A549 (cell line): Measurements from ENCODE around the gene PSMB8. TPM values are rescaled to one million over a fixed set of nuclear protein-coding genes. Genes with fewer than 3 reads are reported as not detected.
A peak's percentile ranks its signal among the peaks of the same experiment; 100 is the strongest.

ENCODE experiments used
- ATAC-seq, 2 experiments: fragments of 200-7000 bp in 1 of 2; fragments of >200 bp in 1 of 2; cut with Nextera tagmentation in 1 of 2; cut with Tn5 transposase in 1 of 2; 3 replicates each; pipeline versions ENCODE4 v1.8.0 to v1.9.1; 2018 to 2020; ENCODE audit warnings: mild to moderate bottlenecking in 1 of 2, moderate library complexity in 1 of 2
- CTCF ChIA-PET: fragments of 300-600 bp; sonication (Branson Sonifier 250); formaldehyde crosslinking; extraction: SDS; loops from one replicate; lab custom pipeline; 2021; ENCODE audit warnings: antibody characterized with exemption, inconsistent platforms; lab: Yijun Ruan, JAX
- POLR2A ChIA-PET: fragments of 350-600 bp; formaldehyde crosslinking; extraction: SDS; loops from one replicate; lab custom pipeline; 2021; ENCODE audit warnings: antibody characterized with exemption, inconsistent platforms; lab: Yijun Ruan, JAX
- DNase-seq, 2 experiments: peaks; one replicate each; pipeline versions ENCODE4 v3.0.0 to v3.0.0-alpha.2; 2011 to 2016; ENCODE audit warnings: low read depth in 1 of 2, low spot score in 1 of 2
- FAIRE-seq: peaks from 2 replicates; lab custom pipeline; 2011; peaks lifted over from hg19 to GRCh38; lab: Jason Lieb, UNC
- H3K27ac ChIP-seq, 2 experiments: fragments of >200 bp; sonication (Bioruptor Twin); formaldehyde crosslinking; 3 replicates each; pipeline ENCODE4 v1.5.1; 2016 to 2017
- H3K4me1 ChIP-seq: fragments of >200 bp; sonication (Bioruptor Twin); formaldehyde crosslinking; 3 replicates; pipeline ENCODE4 v1.6.1; 2016
- H3K4me2 ChIP-seq: fragments of >200 bp; sonication (Bioruptor Twin); formaldehyde crosslinking; 3 replicates; pipeline ENCODE4 v1.6.1; 2016
- H3K4me3 ChIP-seq: fragments of >200 bp; sonication (Bioruptor Twin); formaldehyde crosslinking; 3 replicates; pipeline ENCODE4 v1.5.1; 2016
- H3K9me3 ChIP-seq: fragments of >200 bp; sonication (Bioruptor Twin); formaldehyde crosslinking; 3 replicates; pipeline ENCODE4 v1.6.1; 2016
- BHLHE40 ChIP-seq: IDR thresholded peaks from 2 replicates; pipeline ENCODE4 v1.6.1; 2012; ENCODE audit warnings: low read depth, low read length, inconsistent platforms
- CBX8 ChIP-seq: fragments of 200-600 bp; sonication (generic); IDR thresholded peaks from 2 replicates; pipeline ENCODE4 v1.6.1; 2016
- CHD4 ChIP-seq: fragments of 200-600 bp; sonication (generic); IDR thresholded peaks from 2 replicates; pipeline ENCODE4 v1.6.1; 2016; ENCODE audit warnings: antibody characterized with exemption, mild to moderate bottlenecking, borderline replicate concordance
- ELK1 ChIP-seq: fragments of 150-350 bp; IDR thresholded peaks from 2 replicates; pipeline ENCODE4 v1.6.1; 2014; ENCODE audit warnings: low read depth, mild to moderate bottlenecking, low read length
- FOXS1 ChIP-seq: fragments of 250-450 bp; sonication (Bioruptor Pico); IDR thresholded peaks from 2 replicates; pipeline ENCODE4 v1.5.0; 2020; ENCODE audit warnings: mild to moderate bottlenecking, moderate library complexity
- HOXA7 ChIP-seq: fragments of 250-450 bp; sonication (Bioruptor Pico); IDR thresholded peaks from 2 replicates; pipeline ENCODE4 v1.5.0; 2020; ENCODE audit warnings: mild to moderate bottlenecking, moderate library complexity
- KDM1A ChIP-seq: fragments of 200-600 bp; sonication (generic); IDR thresholded peaks from 2 replicates; pipeline ENCODE4 v1.6.1; 2016; ENCODE audit warnings: low read depth, mild to moderate bottlenecking
- MAX ChIP-seq: IDR thresholded peaks from 2 replicates; pipeline ENCODE4 v1.6.1; 2012
- MYC ChIP-seq: IDR thresholded peaks from 2 replicates; pipeline ENCODE4 v1.6.1; 2012; ENCODE audit warnings: mild to moderate bottlenecking, inconsistent platforms, low read length, improper control_type of control experiment, borderline replicate concordance
- NFE2L2 ChIP-seq: fragments of 150-350 bp; conservative IDR thresholded peaks from 2 replicates; pipeline ENCODE4 v1.6.1; 2014; ENCODE audit warnings: low read length
- POLR2A ChIP-seq: IDR thresholded peaks from 2 replicates; pipeline ENCODE4 v1.6.1; 2012; ENCODE audit warnings: mild to moderate bottlenecking, low read length
- POLR2AphosphoS2 ChIP-seq: conservative IDR thresholded peaks from 2 replicates; pipeline ENCODE4 v1.6.1; 2012; ENCODE audit warnings: low read length, improper control_type of control experiment, inconsistent platforms
- RAD21 ChIP-seq, 2 experiments: fragments of >200 bp in 1 of 2; sonication (Bioruptor Twin) in 1 of 2; formaldehyde crosslinking in 1 of 2; IDR thresholded peaks in 1 of 2; conservative IDR thresholded peaks in 1 of 2; 2 replicates in 1 of 2; 3 replicates in 1 of 2; pipeline ENCODE4 v1.6.1; 2012 to 2018; ENCODE audit warnings: inconsistent platforms in 1 of 2
- RARB ChIP-seq: fragments of 250-450 bp; sonication (Bioruptor Pico); IDR thresholded peaks from 2 replicates; pipeline ENCODE4 v1.8.0; 2021; ENCODE audit warnings: mild to moderate bottlenecking, moderate library complexity
- RFX5 ChIP-seq: fragments of 450-650 bp; IDR thresholded peaks from 2 replicates; pipeline ENCODE4 v1.7.1; 2014; ENCODE audit warnings: antibody characterized with exemption, mild to moderate bottlenecking, moderate library complexity
- RNF2 ChIP-seq: fragments of 200-600 bp; sonication (generic); IDR thresholded peaks from 2 replicates; pipeline ENCODE4 v1.6.1; 2016; ENCODE audit warnings: low read depth, mild to moderate bottlenecking, antibody characterized with exemption, moderate library complexity, borderline replicate concordance
- SMC3 ChIP-seq: fragments of >200 bp; sonication (Bioruptor Twin); formaldehyde crosslinking; IDR thresholded peaks from 3 replicates; pipeline ENCODE4 v1.6.1; 2018; ENCODE audit warnings: inconsistent platforms
- WGBS: methylation state at CpG from one replicate; pipeline ENCODE4 v1.1.6; 2017; ENCODE audit errors: missing lambda C conversion rate; 5-methylcytosine and 5-hydroxymethylcytosine counted together
- polyA plus RNA-seq, 4 experiments: library from polyadenylated mRNA; depleted of rRNA in 3 of 4; stranded (reverse); fragments of >200 nt; fragmentation: RNase III in 1 of 4; extraction: RNeasy Plus Mini Kit Qiagen cat#74134 plus additional on column Dnase treatment in 1 of 4; gene quantifications; 2 replicates in 3 of 4; 3 replicates in 1 of 4; pipeline ENCODE4 v1.2.3, GENCODE V29; 2011 to 2017
- TF ChIP-seq, protein P1 (sequence below): fragments of >200 bp; sonication (Bioruptor Twin); formaldehyde crosslinking; IDR thresholded peaks from 3 replicates; pipeline ENCODE4 v1.5.1; 2016
- TF ChIP-seq, protein P2 (sequence below): IDR thresholded peaks from 2 replicates; pipeline ENCODE4 v1.6.1; 2012
- TF ChIP-seq, protein P3 (sequence below): fragments of 200-600 bp; sonication (generic); IDR thresholded peaks from 2 replicates; pipeline ENCODE4 v1.6.1; 2016; ENCODE audit warnings: antibody characterized with exemption, mild to moderate bottlenecking, moderate library complexity

PSMB8 gene
- polyA plus RNA-seq, 2 of the 4 experiments (the other 2 are of a cell fraction) = 14.6 to 20.2 TPM

DNA sequence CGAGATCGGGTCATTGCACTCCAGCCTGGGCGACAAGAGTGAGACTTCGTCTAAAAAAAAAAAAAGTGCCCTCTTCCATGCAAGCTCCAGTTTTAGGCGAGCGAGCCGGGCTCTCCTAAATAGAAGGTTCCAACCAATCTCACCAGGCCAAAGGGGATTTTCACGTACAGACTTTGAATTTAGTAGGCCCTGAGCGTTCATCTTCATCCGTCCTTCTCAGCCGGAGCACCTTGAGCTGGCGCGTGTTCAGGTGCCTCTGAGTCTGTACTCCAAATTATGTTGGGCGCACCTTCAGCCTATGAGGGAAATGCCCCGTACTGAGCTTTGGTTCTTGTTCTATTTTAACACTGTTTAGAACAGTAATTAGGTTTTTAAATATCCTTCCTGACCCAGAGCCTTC, 4.5 kb downstream of the PSMB8 start:
- H3K27ac ChIP-seq = no peak overlapping the region

DNA sequence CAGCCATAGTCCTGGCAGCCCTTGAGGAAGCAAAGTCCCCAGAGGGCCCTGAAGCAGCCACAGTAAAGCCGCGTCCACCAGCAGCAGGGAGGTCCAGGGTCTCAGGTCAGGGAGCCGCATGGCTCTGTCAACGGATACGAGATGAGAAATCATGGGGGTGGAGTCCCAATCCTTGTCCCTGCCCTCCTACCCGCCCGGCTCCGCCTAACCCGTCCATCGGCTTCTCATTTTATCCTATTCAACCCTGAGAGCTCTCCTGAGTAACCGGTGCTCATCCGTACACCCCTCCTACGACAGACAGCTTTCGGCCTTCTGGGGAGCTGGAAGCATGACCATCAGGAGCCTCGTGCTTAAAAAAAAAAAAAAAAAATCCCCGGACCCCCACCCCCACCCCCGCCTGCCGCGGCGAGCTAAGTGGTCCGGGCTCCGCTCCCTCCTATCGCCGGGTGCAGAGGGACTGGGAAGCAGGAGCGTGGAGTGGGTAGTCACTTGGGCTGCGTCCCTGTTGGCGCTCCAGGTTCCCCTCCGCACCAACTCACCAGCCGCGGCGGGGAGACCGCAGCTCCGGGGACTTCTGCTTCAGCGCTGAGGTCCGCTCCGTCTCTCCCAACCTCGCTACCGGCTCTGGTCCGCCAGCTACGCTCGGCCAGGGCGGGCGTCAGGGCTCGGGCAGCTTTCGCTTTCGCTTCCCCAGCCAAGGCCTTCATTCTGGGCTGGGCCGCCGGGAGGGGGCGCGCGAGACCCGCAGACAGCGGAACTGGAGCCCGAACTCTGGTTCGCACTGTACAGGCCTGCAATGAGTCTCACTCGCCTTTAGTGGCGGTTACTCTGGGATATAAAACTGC, 5.5 kb downstream of the PSMB8 start, which contains the start of gene TAP2:
Gene TAP2, minus strand, starts transcription at position 626 of the 845 bp plus-strand sequence. Its CDS starts 506 bp downstream, at position 120.
- DNase-seq (peak; percentile 88 to 90), ATAC-seq (peak; percentile 94 to 98), FAIRE-seq (no peak)
- ChIA-PET POLR2A (interaction anchor here (0.7 to 2.2 kb wide), 8 partner anchors 11 to 134 kb away, joined by 3 to 30 read pairs (median 11); partner anchors contain the start of genes BRD2, PSMB9 and TAP1), CTCF (interaction anchor here (0.6 to 10.9 kb wide), 44 partner anchors 9 to 432 kb away, joined by 3 to 253 read pairs (median 4); partner anchors contain the start of genes BRD2, BTNL2, HLA-DMA and PSMB9)
- Histone ChIP-seq H3K27ac (peak within 1 kb of the TSS; percentile 83 to 90), H3K9me3 (no peaks in the 10 kb centered on the region), H3K4me2 (peak within 1 kb of the TSS; percentile 98), H3K4me1 (peaks cover 8% of the 10 kb centered on the region; the same call in 1 of the 3 replicates), H3K4me3 (peak within 1 kb of the TSS; percentile 74)
- WGBS = 2% methylated on average over 34 of the region's 57 CpGs
- peak; percentile 29 for TF ChIP-seq POLR2A
- TF ChIP-seq, protein P1, sequence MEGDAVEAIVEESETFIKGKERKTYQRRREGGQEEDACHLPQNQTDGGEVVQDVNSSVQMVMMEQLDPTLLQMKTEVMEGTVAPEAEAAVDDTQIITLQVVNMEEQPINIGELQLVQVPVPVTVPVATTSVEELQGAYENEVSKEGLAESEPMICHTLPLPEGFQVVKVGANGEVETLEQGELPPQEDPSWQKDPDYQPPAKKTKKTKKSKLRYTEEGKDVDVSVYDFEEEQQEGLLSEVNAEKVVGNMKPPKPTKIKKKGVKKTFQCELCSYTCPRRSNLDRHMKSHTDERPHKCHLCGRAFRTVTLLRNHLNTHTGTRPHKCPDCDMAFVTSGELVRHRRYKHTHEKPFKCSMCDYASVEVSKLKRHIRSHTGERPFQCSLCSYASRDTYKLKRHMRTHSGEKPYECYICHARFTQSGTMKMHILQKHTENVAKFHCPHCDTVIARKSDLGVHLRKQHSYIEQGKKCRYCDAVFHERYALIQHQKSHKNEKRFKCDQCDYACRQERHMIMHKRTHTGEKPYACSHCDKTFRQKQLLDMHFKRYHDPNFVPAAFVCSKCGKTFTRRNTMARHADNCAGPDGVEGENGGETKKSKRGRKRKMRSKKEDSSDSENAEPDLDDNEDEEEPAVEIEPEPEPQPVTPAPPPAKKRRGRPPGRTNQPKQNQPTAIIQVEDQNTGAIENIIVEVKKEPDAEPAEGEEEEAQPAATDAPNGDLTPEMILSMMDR = peak; percentile 81
- TF ChIP-seq BHLHE40 = no peak
- no peak for TF ChIP-seq ELK1
- TF ChIP-seq SMC3 = peak; percentile 88
- peak; percentile 90 for TF ChIP-seq RFX5
- peak; percentile 90 to 91 for TF ChIP-seq RAD21 (conservative IDR thresholded peaks at IDR 0.05 in 1 of 2, IDR thresholded peaks at IDR 0.05 in 1 of 2)
- TF ChIP-seq MAX = 0 out of 2 replicates have a peak, but pooled peaks have one; percentile 33

More for the DNA sequence above, 4.5 kb downstream of the PSMB8 start:
- no peak overlapping the region for H3K4me3 ChIP-seq
- DNase-seq (no peak), ATAC-seq (no peak), FAIRE-seq (no peak)
- 92% methylated on average over 15 of the region's 15 CpGs for WGBS
- peaks cover 10% of the 10 kb centered on the region; the same call in 1 of the 3 replicates for H3K4me1 ChIP-seq
- TF ChIP-seq FOXS1 (CRISPR knock-in tag) (no peak), CBX8 (no peak), RNF2 (no peak), HOXA7 (CRISPR knock-in tag) (no peak), KDM1A (no peak), MYC (no peak), NFE2L2 (no peak), CHD4 (no peak), ELK1 (no peak), POLR2AphosphoS2 (no peak), RARB (CRISPR knock-in tag) (no peak)
- TF ChIP-seq, protein P1 = no peak
- TF ChIP-seq, protein P2, sequence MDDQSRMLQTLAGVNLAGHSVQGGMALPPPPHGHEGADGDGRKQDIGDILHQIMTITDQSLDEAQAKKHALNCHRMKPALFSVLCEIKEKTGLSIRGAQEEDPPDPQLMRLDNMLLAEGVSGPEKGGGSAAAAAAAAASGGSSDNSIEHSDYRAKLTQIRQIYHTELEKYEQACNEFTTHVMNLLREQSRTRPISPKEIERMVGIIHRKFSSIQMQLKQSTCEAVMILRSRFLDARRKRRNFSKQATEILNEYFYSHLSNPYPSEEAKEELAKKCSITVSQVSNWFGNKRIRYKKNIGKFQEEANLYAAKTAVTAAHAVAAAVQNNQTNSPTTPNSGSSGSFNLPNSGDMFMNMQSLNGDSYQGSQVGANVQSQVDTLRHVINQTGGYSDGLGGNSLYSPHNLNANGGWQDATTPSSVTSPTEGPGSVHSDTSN = no peak
- TF ChIP-seq, protein P3, sequence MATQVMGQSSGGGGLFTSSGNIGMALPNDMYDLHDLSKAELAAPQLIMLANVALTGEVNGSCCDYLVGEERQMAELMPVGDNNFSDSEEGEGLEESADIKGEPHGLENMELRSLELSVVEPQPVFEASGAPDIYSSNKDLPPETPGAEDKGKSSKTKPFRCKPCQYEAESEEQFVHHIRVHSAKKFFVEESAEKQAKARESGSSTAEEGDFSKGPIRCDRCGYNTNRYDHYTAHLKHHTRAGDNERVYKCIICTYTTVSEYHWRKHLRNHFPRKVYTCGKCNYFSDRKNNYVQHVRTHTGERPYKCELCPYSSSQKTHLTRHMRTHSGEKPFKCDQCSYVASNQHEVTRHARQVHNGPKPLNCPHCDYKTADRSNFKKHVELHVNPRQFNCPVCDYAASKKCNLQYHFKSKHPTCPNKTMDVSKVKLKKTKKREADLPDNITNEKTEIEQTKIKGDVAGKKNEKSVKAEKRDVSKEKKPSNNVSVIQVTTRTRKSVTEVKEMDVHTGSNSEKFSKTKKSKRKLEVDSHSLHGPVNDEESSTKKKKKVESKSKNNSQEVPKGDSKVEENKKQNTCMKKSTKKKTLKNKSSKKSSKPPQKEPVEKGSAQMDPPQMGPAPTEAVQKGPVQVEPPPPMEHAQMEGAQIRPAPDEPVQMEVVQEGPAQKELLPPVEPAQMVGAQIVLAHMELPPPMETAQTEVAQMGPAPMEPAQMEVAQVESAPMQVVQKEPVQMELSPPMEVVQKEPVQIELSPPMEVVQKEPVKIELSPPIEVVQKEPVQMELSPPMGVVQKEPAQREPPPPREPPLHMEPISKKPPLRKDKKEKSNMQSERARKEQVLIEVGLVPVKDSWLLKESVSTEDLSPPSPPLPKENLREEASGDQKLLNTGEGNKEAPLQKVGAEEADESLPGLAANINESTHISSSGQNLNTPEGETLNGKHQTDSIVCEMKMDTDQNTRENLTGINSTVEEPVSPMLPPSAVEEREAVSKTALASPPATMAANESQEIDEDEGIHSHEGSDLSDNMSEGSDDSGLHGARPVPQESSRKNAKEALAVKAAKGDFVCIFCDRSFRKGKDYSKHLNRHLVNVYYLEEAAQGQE = no peak
- CTCF ChIA-PET = interaction anchor here (1.0 to 10.9 kb wide), 30 partner anchors 10 to 433 kb away, joined by 3 to 253 read pairs (median 5); partner anchors contain the start of genes BTNL2, HLA-DMA, PSMB9 and TAP1
- H3K9me3 ChIP-seq = no peaks in the 10 kb centered on the region
- H3K4me2 ChIP-seq = no peak overlapping the region
- POLR2A ChIA-PET = interaction anchor here (1.7 to 2.2 kb wide), 3 partner anchors 14 to 29 kb away, joined by 12 to 30 read pairs (median 12); partner anchors contain the start of genes PSMB9 and TAP1
